ENCODE measurements around the gene ADCYAP1R1. TPM values are rescaled to one million over a fixed set of nuclear protein-coding genes. Genes with fewer than 3 reads are reported as not detected.

The ADCYAP1R1 gene
- total RNA-seq, 4 donors from 2014 or later, result 3.1 to 22.0 (median 6.7) TPM

GRCh38 chr7:31111109-31111451 lies 59.0 kb downstream of the ADCYAP1R1 start:
- intact Hi-C loops (cut with DNase I; ENCODE audit: low total_unique reads), result no loop called here
- DNase-seq, result no peak
- no peak overlapping the region for H3K4me3 ChIP-seq
- no peak for TF ChIP-seq CTCF (IDR thresholded peaks at IDR 0.05)
- no peak for TF ChIP-seq POLR2A (IDR thresholded peaks at IDR 0.05)
- no peak overlapping the region for H3K27ac ChIP-seq
- H3K4me1 ChIP-seq, result no peaks in the 10 kb centered on the region
- H3K27me3 ChIP-seq, result no peaks in the 10 kb centered on the region
- H3K9me3 ChIP-seq, result no peaks in the 10 kb centered on the region
- H3K36me3 ChIP-seq, result no peaks in the 10 kb centered on the region

- no peak for DNase-seq
- intact Hi-C loops (cut with DNase I; ENCODE audit: low total_unique reads), result no loop called here
- TF ChIP-seq POLR2A (IDR thresholded peaks at IDR 0.05) (no peak), CTCF (IDR thresholded peaks at IDR 0.05) (no peak)
- Histone ChIP-seq H3K4me3 (no peak overlapping the region), H3K9me3 (no peaks in the 10 kb centered on the region), H3K27ac (no peak overlapping the region), H3K36me3 (no peaks in the 10 kb centered on the region), H3K27me3 (no peaks in the 10 kb centered on the region), H3K4me1 (no peaks in the 10 kb centered on the region)
Measured at GRCh38 chr7:31113660-31114059, 61.6 kb downstream of the ADCYAP1R1 start.

GRCh38 chr7:31114593-31115343 lies 62.7 kb downstream of the ADCYAP1R1 start:
- Histone ChIP-seq H3K27me3 (no peaks in the 10 kb centered on the region), H3K27ac (no peak overlapping the region), H3K9me3 (no peaks in the 10 kb centered on the region), H3K4me3 (no peak overlapping the region), H3K36me3 (no peaks in the 10 kb centered on the region), H3K4me1 (no peaks in the 10 kb centered on the region)
- TF ChIP-seq POLR2A (IDR thresholded peaks at IDR 0.05) (no peak), CTCF (IDR thresholded peaks at IDR 0.05) (no peak)
- intact Hi-C loops (cut with DNase I; ENCODE audit: low total_unique reads), result no loop called here
- DNase-seq, result no peak

- H3K9me3 ChIP-seq, result no peaks in the 10 kb centered on the region
- H3K27ac ChIP-seq, result no peak overlapping the region
- no peaks in the 10 kb centered on the region for H3K36me3 ChIP-seq
- no peak for DNase-seq
- no peaks in the 10 kb centered on the region for H3K4me1 ChIP-seq
- H3K4me3 ChIP-seq, result no peak overlapping the region
- intact Hi-C loops (cut with DNase I; ENCODE audit: low total_unique reads), result no loop called here
- TF ChIP-seq CTCF (IDR thresholded peaks at IDR 0.05) (no peak), POLR2A (IDR thresholded peaks at IDR 0.05) (no peak)
- no peaks in the 10 kb centered on the region for H3K27me3 ChIP-seq
Measured at GRCh38 chr7:31116615-31117014, 64.5 kb downstream of the ADCYAP1R1 start.

- no peak for DNase-seq
- Histone ChIP-seq H3K27me3 (no peaks in the 10 kb centered on the region), H3K9me3 (no peaks in the 10 kb centered on the region), H3K4me1 (no peaks in the 10 kb centered on the region), H3K4me3 (no peak overlapping the region), H3K36me3 (no peaks in the 10 kb centered on the region), H3K27ac (no peak overlapping the region)
- intact Hi-C loops (cut with DNase I; ENCODE audit: low total_unique reads), result no loop called here
- TF ChIP-seq POLR2A (IDR thresholded peaks at IDR 0.05) (no peak), CTCF (IDR thresholded peaks at IDR 0.05) (no peak)
Measured at GRCh38 chr7:31119249-31119648, 67.1 kb downstream of the ADCYAP1R1 start.
